HuH-7 (cell line): Measurements from ENCODE around the gene SLC15A4.

Experiments
- DNase-seq: peaks from one replicate; pipeline ENCODE4 v3.0.0; 2011; ENCODE audit warnings: low spot score

The SLC15A4 gene

GRCh38 chr12:128754275-128754674 lies 69.5 kb downstream of the SLC15A4 start:
- no peak for DNase-seq

- no peak for DNase-seq
Observed at GRCh38 chr12:128753438-128753837, 70.3 kb downstream of the SLC15A4 start.

- no peak for DNase-seq
Observed at GRCh38 chr12:128752386-128752785, 71.4 kb downstream of the SLC15A4 start.

DNA sequence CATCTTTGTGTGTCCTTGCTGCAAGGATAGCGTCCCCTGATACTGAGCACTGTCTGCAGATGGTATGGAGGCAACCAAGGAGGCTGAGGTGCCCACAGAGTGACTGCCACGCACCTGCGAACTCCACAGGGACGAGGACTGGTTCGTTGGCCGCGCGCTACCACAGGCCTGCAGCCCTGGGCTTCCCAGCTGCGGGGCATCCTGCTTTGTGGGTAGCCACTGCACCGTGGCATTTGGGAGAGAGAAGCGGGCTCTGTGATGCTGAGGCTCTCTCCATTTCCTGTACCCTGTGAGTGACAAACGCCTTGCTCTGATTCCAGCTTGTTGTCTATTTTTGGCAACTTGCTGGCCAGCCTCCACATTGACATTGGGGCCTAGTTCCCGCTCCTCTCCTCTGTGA lies 76.3 kb downstream of the SLC15A4 start:
- no peak for DNase-seq

GRCh38 chr12:128745772-128746689 lies 77.7 kb downstream of the SLC15A4 start:
- no peak for DNase-seq

DNA sequence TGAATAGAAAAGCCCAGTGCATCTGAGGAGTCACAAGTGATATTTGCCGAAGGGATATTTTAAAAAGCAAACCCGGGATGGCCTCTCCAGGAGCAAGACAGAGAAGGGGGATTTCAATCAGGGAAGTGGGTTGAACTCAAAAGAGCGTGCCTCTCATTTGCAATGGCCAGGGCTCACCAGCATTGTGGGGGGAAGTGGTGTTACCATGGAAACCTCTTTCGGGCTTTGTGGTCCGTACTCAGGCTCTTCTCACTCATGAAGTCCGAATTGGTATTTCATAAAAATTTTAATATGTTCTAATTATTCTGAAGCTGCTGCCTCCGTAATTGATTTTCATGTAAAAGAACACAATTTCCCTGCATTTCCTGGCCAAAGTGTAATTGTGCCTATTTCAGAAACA lies 79.8 kb downstream of the SLC15A4 start:
- DNase-seq: no peak
